Trophoblast cell (in vitro differentiated cells and primary cell): ENCODE results near the gene XIRP2.

ENCODE experiments used
- DNase-seq, 2 donors: peaks; one replicate each; pipeline ENCODE4 v3.0.0-alpha.2; 2016
- H2AFZ ChIP-seq: 2 replicates; pipeline ENCODE4 v1.6.1; 2013; ENCODE audit warnings: low read length, moderate library complexity, mild to moderate bottlenecking; ENCODE audit not compliant: insufficient read depth, poor library complexity
- H2AK5ac ChIP-seq: 2 replicates; pipeline ENCODE4 v1.6.1; 2013; ENCODE audit warnings: mild to moderate bottlenecking, low read length
- H2BK120ac ChIP-seq: 2 replicates; pipeline ENCODE4 v1.6.1; 2013; ENCODE audit warnings: low read length, mild to moderate bottlenecking, moderate library complexity; ENCODE audit not compliant: insufficient read depth, poor library complexity
- H2BK12ac ChIP-seq: 2 replicates; pipeline ENCODE4 v1.6.1; 2013; ENCODE audit warnings: mild to moderate bottlenecking, low read length, moderate library complexity
- H2BK5ac ChIP-seq: 2 replicates; pipeline ENCODE4 v1.6.1; 2013; ENCODE audit warnings: low read length, low read depth, moderate library complexity, mild to moderate bottlenecking; ENCODE audit not compliant: poor library complexity
- H3K14ac ChIP-seq: 2 replicates; pipeline ENCODE4 v1.6.1; 2013; ENCODE audit warnings: mild to moderate bottlenecking, low read length
- H3K18ac ChIP-seq: 2 replicates; pipeline ENCODE4 v1.6.1; 2013; ENCODE audit warnings: mild to moderate bottlenecking, low read length
- H3K23ac ChIP-seq: 2 replicates; pipeline ENCODE4 v1.6.1; 2013; ENCODE audit warnings: low read length
- H3K27ac ChIP-seq: 2 replicates; pipeline ENCODE4 v1.5.1; 2013; ENCODE audit warnings: low read depth, mild to moderate bottlenecking, inconsistent platforms, low read length, moderate library complexity
- H3K27me3 ChIP-seq: 2 replicates; pipeline ENCODE4 v1.6.1; 2013; ENCODE audit warnings: inconsistent platforms, mild to moderate bottlenecking, low read length, moderate library complexity; ENCODE audit not compliant: insufficient read depth
- H3K36me3 ChIP-seq, 2 experiments: 1 replicate in 1 of 2; 2 replicates in 1 of 2; pipeline ENCODE4 v1.6.1; 2013; ENCODE audit warnings: low read length in 2 of 2, mild to moderate bottlenecking in 2 of 2, moderate library complexity in 1 of 2; ENCODE audit not compliant: insufficient read depth in 2 of 2, control insufficient read depth in 1 of 2
- H3K4ac ChIP-seq: 2 replicates; pipeline ENCODE4 v1.6.1; 2013; ENCODE audit warnings: low read depth, mild to moderate bottlenecking, low read length, moderate library complexity
- H3K4me1 ChIP-seq, 2 experiments: 1 replicate in 1 of 2; 2 replicates in 1 of 2; pipeline ENCODE4 v1.6.1; 2013; ENCODE audit warnings: low read length in 2 of 2, mild to moderate bottlenecking in 2 of 2, moderate library complexity in 1 of 2; ENCODE audit not compliant: insufficient read depth in 2 of 2, control insufficient read depth in 1 of 2
- H3K4me2 ChIP-seq: 2 replicates; pipeline ENCODE4 v1.6.1; 2013; ENCODE audit warnings: inconsistent platforms, mild to moderate bottlenecking, low read length, moderate library complexity
- H3K4me3 ChIP-seq: 2 replicates; pipeline ENCODE4 v1.5.1; 2013; ENCODE audit warnings: mild to moderate bottlenecking, low read depth, low read length, inconsistent platforms
- H3K79me1 ChIP-seq: one replicate; pipeline ENCODE4 v1.6.1; 2013; ENCODE audit warnings: low read length
- H3K79me2 ChIP-seq: 2 replicates; pipeline ENCODE4 v1.6.1; 2013; ENCODE audit warnings: low read length, mild to moderate bottlenecking; ENCODE audit not compliant: control insufficient read depth, insufficient read depth, poor library complexity
- H3K9ac ChIP-seq: 2 replicates; pipeline ENCODE4 v1.6.1; 2013; ENCODE audit warnings: mild to moderate bottlenecking, low read length
- H3K9me3 ChIP-seq: 2 replicates; pipeline ENCODE4 v1.6.1; 2013; ENCODE audit warnings: low read depth, mild to moderate bottlenecking, control low read depth, inconsistent platforms, low read length; ENCODE audit not compliant: insufficient read depth
- H4K12ac ChIP-seq: 2 replicates; pipeline ENCODE4 v1.6.1; 2013; ENCODE audit warnings: low read depth, mild to moderate bottlenecking, low read length, moderate library complexity
- H4K8ac ChIP-seq: 2 replicates; pipeline ENCODE4 v1.6.1; 2013; ENCODE audit warnings: low read depth, mild to moderate bottlenecking, low read length, moderate library complexity
- H4K91ac ChIP-seq: one replicate; pipeline ENCODE4 v1.6.1; 2013; ENCODE audit warnings: low read depth, mild to moderate bottlenecking, low read length, moderate library complexity
- WGBS: extraction: QIAGEN DNeasy Blood & Tissue Kit; methylation state at CpG from one replicate; pipeline ENCODE4 v1.1.7; 2013; ENCODE audit warnings: missing lambda C conversion rate; ENCODE audit not compliant: insufficient read length, insufficient coverage; ENCODE audit errors: extremely low coverage; 5-methylcytosine and 5-hydroxymethylcytosine counted together

XIRP2 gene

DNA sequence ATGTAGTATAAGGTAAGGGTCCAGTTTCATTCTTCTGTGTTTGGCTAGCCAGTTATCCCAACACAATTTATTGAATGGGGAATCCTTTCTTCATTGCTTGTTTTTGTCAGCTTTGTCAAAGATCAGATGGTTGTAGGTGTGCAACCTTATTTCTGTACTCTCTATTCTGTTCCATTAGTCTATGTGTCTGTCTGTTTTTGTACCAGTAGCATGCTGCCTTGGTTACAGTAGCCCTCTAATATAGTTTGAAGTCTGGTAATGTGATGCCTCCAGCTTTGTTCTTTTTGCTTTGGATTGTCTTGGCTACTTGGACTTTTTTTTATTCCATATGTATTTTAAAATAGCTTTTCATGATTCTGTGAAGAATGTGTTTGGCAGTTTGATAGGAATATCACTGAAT is 222.1 kb downstream of the XIRP2 start:
- H4K8ac ChIP-seq, result no peak overlapping the region
- H3K27me3 ChIP-seq, result no peaks in the 10 kb centered on the region
- no peaks in the 10 kb centered on the region for H3K9me3 ChIP-seq
- no peak overlapping the region for H3K4ac ChIP-seq
- H3K4me1 ChIP-seq, result no peaks in the 10 kb centered on the region
- no peak overlapping the region for H3K4me2 ChIP-seq
- H4K12ac ChIP-seq, result no peak overlapping the region
- no peaks in the 10 kb centered on the region for H3K79me2 ChIP-seq
- H3K9ac ChIP-seq, result no peak overlapping the region
- no peak overlapping the region for H3K4me3 ChIP-seq
- H3K23ac ChIP-seq, result no peak overlapping the region
- no peak overlapping the region for H2BK5ac ChIP-seq
- H3K18ac ChIP-seq, result no peak overlapping the region
- no peak overlapping the region for H3K27ac ChIP-seq
- no peak overlapping the region for H4K91ac ChIP-seq
- no peak overlapping the region for H2AFZ ChIP-seq
- DNase-seq, result no peak
- H2AK5ac ChIP-seq, result no peak overlapping the region
- no peaks in the 10 kb centered on the region for H3K79me1 ChIP-seq
- no peak overlapping the region for H2BK12ac ChIP-seq
- no peak overlapping the region for H3K14ac ChIP-seq
- H2BK120ac ChIP-seq, result no peak overlapping the region
- H3K36me3 ChIP-seq, result no peaks in the 10 kb centered on the region

DNA sequence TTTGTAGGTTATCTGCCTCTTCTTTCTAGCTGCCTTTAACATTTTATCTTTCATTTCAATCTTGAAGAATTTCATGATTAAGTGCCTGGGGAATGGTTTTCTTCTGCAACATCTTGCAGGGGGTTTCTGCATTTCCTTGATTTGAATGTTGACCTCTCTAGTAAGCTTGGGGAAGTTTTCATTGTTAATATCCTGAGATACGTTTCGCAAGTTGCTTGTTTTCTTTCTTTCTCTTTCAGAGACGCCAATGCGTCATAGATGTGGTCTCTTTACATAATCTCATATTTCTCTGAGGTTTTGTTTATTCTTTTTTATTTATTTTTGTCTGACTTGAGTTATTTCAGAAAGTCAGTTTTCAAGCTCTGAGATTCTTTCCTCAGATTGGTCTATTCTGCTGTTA is 225.7 kb downstream of the XIRP2 start:
- no peaks in the 10 kb centered on the region for H3K36me3 ChIP-seq
- no peak overlapping the region for H2AFZ ChIP-seq
- no peak overlapping the region for H3K4me2 ChIP-seq
- no peak overlapping the region for H4K12ac ChIP-seq
- H4K8ac ChIP-seq, result no peak overlapping the region
- H2BK12ac ChIP-seq, result no peak overlapping the region
- H3K14ac ChIP-seq, result no peak overlapping the region
- no peaks in the 10 kb centered on the region for H3K79me1 ChIP-seq
- H3K27ac ChIP-seq, result no peak overlapping the region
- no peak overlapping the region for H3K18ac ChIP-seq
- H3K9me3 ChIP-seq, result no peaks in the 10 kb centered on the region
- no peak overlapping the region for H3K4ac ChIP-seq
- no peaks in the 10 kb centered on the region for H3K4me1 ChIP-seq
- no peaks in the 10 kb centered on the region for H3K27me3 ChIP-seq
- H2AK5ac ChIP-seq, result no peak overlapping the region
- no CpG with 5 or more reads among the region's 4 CpGs for WGBS
- no peak overlapping the region for H2BK5ac ChIP-seq
- H3K9ac ChIP-seq, result no peak overlapping the region
- no peak for DNase-seq
- H4K91ac ChIP-seq, result no peak overlapping the region
- no peak overlapping the region for H3K23ac ChIP-seq
- H2BK120ac ChIP-seq, result no peak overlapping the region
- H3K4me3 ChIP-seq, result no peak overlapping the region
- H3K79me2 ChIP-seq, result no peaks in the 10 kb centered on the region

DNA sequence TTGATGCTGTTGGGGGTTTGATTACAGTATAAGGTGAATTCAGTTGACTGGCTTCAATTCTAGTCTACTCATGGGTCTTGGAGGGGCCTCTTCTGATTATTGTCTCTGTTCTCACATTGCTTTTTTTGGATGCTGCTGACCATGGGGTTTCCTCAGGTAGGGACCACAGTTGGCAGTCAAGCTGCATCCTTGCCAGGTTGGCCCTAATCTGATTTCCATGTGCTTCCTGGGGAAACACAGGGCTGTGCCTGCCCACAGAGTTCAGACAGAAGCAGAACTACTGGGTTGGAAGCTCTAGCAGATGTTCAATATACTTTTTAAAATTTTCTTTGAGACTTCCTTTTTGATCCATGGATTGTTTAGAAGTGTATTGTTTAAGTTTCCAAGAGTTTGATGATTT is 227.3 kb downstream of the XIRP2 start:
- Histone ChIP-seq H3K14ac (no peak overlapping the region), H2AK5ac (no peak overlapping the region), H3K9ac (no peak overlapping the region), H3K27me3 (no peaks in the 10 kb centered on the region), H3K36me3 (no peaks in the 10 kb centered on the region), H3K18ac (no peak overlapping the region), H2BK120ac (no peak overlapping the region), H3K23ac (no peak overlapping the region), H4K12ac (no peak overlapping the region), H3K4me1 (no peaks in the 10 kb centered on the region), H2BK12ac (no peak overlapping the region), H3K79me2 (no peaks in the 10 kb centered on the region), H2AFZ (no peak overlapping the region), H3K4me2 (no peak overlapping the region), H3K9me3 (no peaks in the 10 kb centered on the region), H3K27ac (no peak overlapping the region), H2BK5ac (no peak overlapping the region), H3K79me1 (no peaks in the 10 kb centered on the region), H3K4me3 (no peak overlapping the region), H4K8ac (no peak overlapping the region), H3K4ac (no peak overlapping the region), H4K91ac (no peak overlapping the region)
- DNase-seq, result no peak

DNA sequence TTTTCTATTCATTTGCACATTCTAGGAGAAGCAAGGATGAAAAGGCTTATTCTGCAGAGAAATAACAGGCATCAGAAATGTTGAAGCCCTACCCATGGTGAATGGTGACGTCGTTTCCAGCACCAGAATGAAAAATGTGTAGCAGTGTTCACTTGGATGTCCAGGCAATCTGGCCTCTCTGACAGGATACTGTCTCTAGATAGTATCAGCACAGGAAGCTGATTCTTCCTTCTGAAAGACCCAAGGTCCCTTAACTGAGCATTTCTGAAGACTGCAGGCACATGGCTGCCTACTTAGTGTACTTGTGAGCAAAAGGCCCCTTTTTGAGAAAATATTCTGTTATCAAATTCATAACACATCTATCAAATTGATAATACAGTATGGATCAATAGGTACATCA is 234.1 kb downstream of the XIRP2 start:
- H2AFZ ChIP-seq, result no peak overlapping the region
- H3K4me3 ChIP-seq, result no peak overlapping the region
- no peak overlapping the region for H2BK12ac ChIP-seq
- H3K27me3 ChIP-seq, result no peaks in the 10 kb centered on the region
- no peaks in the 10 kb centered on the region for H3K79me2 ChIP-seq
- DNase-seq, result no peak
- H3K79me1 ChIP-seq, result no peaks in the 10 kb centered on the region
- H4K8ac ChIP-seq, result no peak overlapping the region
- H3K18ac ChIP-seq, result no peak overlapping the region
- H3K36me3 ChIP-seq, result no peaks in the 10 kb centered on the region
- no peak overlapping the region for H2BK120ac ChIP-seq
- no peak overlapping the region for H3K9ac ChIP-seq
- H3K27ac ChIP-seq, result no peak overlapping the region
- H3K4ac ChIP-seq, result no peak overlapping the region
- H3K23ac ChIP-seq, result no peak overlapping the region
- no peak overlapping the region for H4K12ac ChIP-seq
- no peak overlapping the region for H3K4me2 ChIP-seq
- H3K14ac ChIP-seq, result no peak overlapping the region
- H3K4me1 ChIP-seq, result peaks cover 0 to 2% of the 10 kb centered on the region in 2 experiments
- no peak overlapping the region for H2AK5ac ChIP-seq
- WGBS, result no CpG with 5 or more reads among the region's 2 CpGs
- no peak overlapping the region for H2BK5ac ChIP-seq
- no peak overlapping the region for H4K91ac ChIP-seq
- H3K9me3 ChIP-seq, result no peaks in the 10 kb centered on the region

DNA sequence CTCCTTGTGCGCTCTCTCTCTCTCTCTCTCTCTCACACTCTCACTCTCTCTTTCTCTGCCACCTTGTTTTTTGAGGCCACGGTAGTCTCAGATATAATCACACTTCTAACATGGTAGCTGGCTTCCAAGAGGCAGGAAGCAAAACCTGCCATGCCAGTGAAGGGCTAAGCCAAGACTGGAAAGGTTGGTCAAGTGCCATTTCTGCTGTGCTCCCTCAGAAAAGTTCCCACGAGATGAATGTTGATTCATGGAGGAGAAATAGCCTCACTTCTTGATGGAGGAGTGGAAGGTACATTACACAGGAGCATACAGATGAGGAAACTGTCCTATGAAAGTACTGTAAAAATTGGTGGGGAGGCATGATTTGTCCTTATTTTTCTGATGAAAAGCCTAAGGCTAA is 237.9 kb downstream of the XIRP2 start:
- no peak overlapping the region for H2BK120ac ChIP-seq
- H3K79me1 ChIP-seq, result no peaks in the 10 kb centered on the region
- H3K4me2 ChIP-seq, result no peak overlapping the region
- no peak overlapping the region for H3K14ac ChIP-seq
- DNase-seq, result no peak
- no peak overlapping the region for H3K4ac ChIP-seq
- H3K27ac ChIP-seq, result no peak overlapping the region
- H3K27me3 ChIP-seq, result no peaks in the 10 kb centered on the region
- no peak overlapping the region for H4K91ac ChIP-seq
- H3K18ac ChIP-seq, result no peak overlapping the region
- H3K9me3 ChIP-seq, result no peaks in the 10 kb centered on the region
- no peak overlapping the region for H2AK5ac ChIP-seq
- no peak overlapping the region for H3K23ac ChIP-seq
- no peak overlapping the region for H3K4me3 ChIP-seq
- H4K8ac ChIP-seq, result no peak overlapping the region
- no peak overlapping the region for H2BK5ac ChIP-seq
- no CpG with 5 or more reads among the region's 3 CpGs for WGBS
- no peak overlapping the region for H2BK12ac ChIP-seq
- no peak overlapping the region for H3K9ac ChIP-seq
- peaks cover 0 to 2% of the 10 kb centered on the region in 2 experiments for H3K4me1 ChIP-seq
- H4K12ac ChIP-seq, result no peak overlapping the region
- no peak overlapping the region for H2AFZ ChIP-seq
- no peaks in the 10 kb centered on the region for H3K36me3 ChIP-seq
- H3K79me2 ChIP-seq, result no peaks in the 10 kb centered on the region
